Tibial nerve (tissue), 4 donors: Measurements from ENCODE around the gene LRRC40. TPM values are rescaled to one million over a fixed set of nuclear protein-coding genes. Genes with fewer than 3 reads are reported as not detected.

Experiments used
- DNase-seq, 2 donors: peaks; one replicate each; pipeline ENCODE4 v3.0.0-alpha.2; 2019; ENCODE audit warnings: low spot score in 2 of 2
- H3K27ac ChIP-seq, 4 donors: fragments of 200-600 bp; sonication (generic) in 3 of 4; one replicate each; pipeline ENCODE4 v1.5.1; 2017 to 2019; ENCODE audit warnings: mild to moderate bottlenecking in 1 of 4
- H3K27me3 ChIP-seq, 2 donors: fragments of 200-600 bp; sonication (generic) in 1 of 2; one replicate each; pipeline versions ENCODE4 v1.5.1 to v1.6.0; 2017 to 2019
- H3K36me3 ChIP-seq, 3 donors: fragments of 200-600 bp; sonication (generic); one replicate each; pipeline ENCODE4 v1.5.1; 2018 to 2019
- H3K4me1 ChIP-seq, 4 donors: fragments of 200-600 bp; sonication (generic) in 3 of 4; one replicate each; pipeline ENCODE4 v1.5.1; 2017 to 2019
- H3K4me3 ChIP-seq, 4 donors: fragments of 200-600 bp; sonication (generic) in 3 of 4; one replicate each; pipeline ENCODE4 v1.5.1; 2017 to 2019; ENCODE audit warnings: mild to moderate bottlenecking in 1 of 4, moderate library complexity in 1 of 4
- H3K9me3 ChIP-seq, 4 donors: fragments of 200-600 bp; sonication (generic) in 3 of 4; one replicate each; pipeline ENCODE4 v1.5.1; 2017 to 2019
- CTCF ChIP-seq, 5 experiments: fragments of 200-600 bp in 3 of 5; fragments of 450-650 bp in 2 of 5; sonication (generic) in 3 of 5; IDR thresholded peaks; one replicate each; pipeline ENCODE4 v1.5.1; 2016 to 2019; ENCODE audit warnings: antibody characterized with exemption in 5 of 5, mild to moderate bottlenecking in 3 of 5, moderate library complexity in 2 of 5
- EP300 ChIP-seq, 2 donors: sonication (generic); formaldehyde crosslinking; IDR thresholded peaks; one replicate each; pipeline ENCODE4 v1.6.1; 2017; ENCODE audit warnings: antibody characterized with exemption in 2 of 2, mild to moderate bottlenecking in 1 of 2
- POLR2A ChIP-seq, 2 donors: fragments of 450-650 bp; IDR thresholded peaks; one replicate each; pipeline ENCODE4 v1.6.1; 2017; ENCODE audit warnings: antibody characterized with exemption in 2 of 2, mild to moderate bottlenecking in 2 of 2, moderate library complexity in 2 of 2
- WGBS, 2 donors: methylation state at CpG; one replicate each; pipeline ENCODE4 v1.1.5; 2018; 5-methylcytosine and 5-hydroxymethylcytosine counted together
- small RNA-seq: library from RNA; depleted of rRNA; stranded (forward); fragments of <200 nt; gene quantifications from one replicate; pipeline ENCODE3, GENCODE V24; 2016
- total RNA-seq, 4 donors: library from RNA; depleted of rRNA; stranded (reverse); fragments of >200 nt; gene quantifications; one replicate each; pipeline ENCODE4 v1.1.0, GENCODE V29; 2016

Gene LRRC40
- total RNA-seq, 4 donors from 2014 or later: 8.2 to 14.2 (median 10.2) TPM

- H3K9me3 ChIP-seq: no peaks in the 10 kb centered on the region
- H3K36me3 ChIP-seq: no peaks in the 10 kb centered on the region
- DNase-seq: no peak
- TF ChIP-seq POLR2A (IDR thresholded peaks at IDR 0.05) (no peak), CTCF (IDR thresholded peaks at IDR 0.05) (no peak)
- no peaks in the 10 kb centered on the region for H3K27me3 ChIP-seq
- no peaks in the 10 kb centered on the region for H3K4me1 ChIP-seq
- WGBS, 2 donors: 95 to 98% methylated on average over 5 of the region's 5 CpGs
- H3K27ac ChIP-seq: no peak overlapping the region
- no peak overlapping the region for H3K4me3 ChIP-seq
Observed at GRCh38 chr1:70109241-70109640, 96.1 kb downstream of the LRRC40 start.

DNA sequence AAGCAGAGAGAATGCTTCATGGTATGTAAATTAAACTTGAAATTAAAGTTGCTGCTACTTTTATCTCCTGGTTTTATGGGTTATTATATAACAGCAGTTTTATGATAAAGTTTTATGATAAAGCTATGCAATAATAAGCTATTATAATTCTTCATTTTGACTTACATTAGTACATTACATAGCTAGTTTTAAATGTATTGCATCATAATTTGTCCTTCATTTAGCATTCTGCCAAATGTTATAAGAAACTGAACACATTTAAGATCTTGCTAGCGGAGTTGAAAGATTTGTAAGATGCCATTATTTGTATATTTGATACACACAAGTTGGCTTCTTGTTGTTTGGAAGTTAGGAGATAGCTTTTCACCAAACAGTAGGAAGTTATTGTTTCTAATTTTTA lies 101.6 kb downstream of the LRRC40 start:
- WGBS, 2 donors: 57 to 77% methylated on average over 1 of the region's 1 CpG

DNA sequence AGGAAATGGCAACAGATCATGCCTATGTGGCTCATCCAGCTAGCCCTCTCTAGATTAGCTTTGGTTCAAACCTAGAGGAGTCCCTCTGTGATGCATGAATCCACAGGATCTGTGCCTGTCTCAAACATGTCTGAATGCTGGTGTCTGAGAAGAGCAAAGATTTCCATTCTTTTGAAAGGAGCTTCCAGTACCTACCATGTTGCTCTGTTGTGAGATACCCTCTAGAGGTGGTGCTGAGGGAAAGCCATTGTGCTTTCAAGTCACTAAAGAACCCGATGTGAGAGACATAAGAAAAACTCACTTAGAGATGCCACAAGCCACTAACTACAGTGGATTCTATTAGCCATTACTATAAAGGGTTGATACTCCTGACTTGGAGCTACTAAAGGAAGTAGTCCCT lies 103.6 kb downstream of the LRRC40 start:
- Histone ChIP-seq H3K36me3 (no peaks in the 10 kb centered on the region), H3K27ac (no peak overlapping the region), H3K27me3 (no peaks in the 10 kb centered on the region), H3K4me1 (no peaks in the 10 kb centered on the region), H3K4me3 (no peak overlapping the region), H3K9me3 (no peaks in the 10 kb centered on the region)
- no peak for TF ChIP-seq POLR2A (IDR thresholded peaks at IDR 0.05)
- TF ChIP-seq EP300 (IDR thresholded peaks at IDR 0.05): no peak
- TF ChIP-seq CTCF (IDR thresholded peaks at IDR 0.05): no peak
- 27 to 78% methylated on average over 1 of the region's 1 CpG for WGBS, 2 donors
- no peak for DNase-seq

More for the DNA sequence above, 101.6 kb downstream of the LRRC40 start:
- Histone ChIP-seq H3K4me1 (no peaks in the 10 kb centered on the region), H3K36me3 (no peaks in the 10 kb centered on the region), H3K4me3 (no peak overlapping the region), H3K9me3 (no peaks in the 10 kb centered on the region), H3K27ac (no peak overlapping the region), H3K27me3 (no peaks in the 10 kb centered on the region)
- TF ChIP-seq EP300 (IDR thresholded peaks at IDR 0.05): no peak
- TF ChIP-seq POLR2A (IDR thresholded peaks at IDR 0.05): no peak
- TF ChIP-seq CTCF (IDR thresholded peaks at IDR 0.05): no peak
- no peak for DNase-seq

DNA sequence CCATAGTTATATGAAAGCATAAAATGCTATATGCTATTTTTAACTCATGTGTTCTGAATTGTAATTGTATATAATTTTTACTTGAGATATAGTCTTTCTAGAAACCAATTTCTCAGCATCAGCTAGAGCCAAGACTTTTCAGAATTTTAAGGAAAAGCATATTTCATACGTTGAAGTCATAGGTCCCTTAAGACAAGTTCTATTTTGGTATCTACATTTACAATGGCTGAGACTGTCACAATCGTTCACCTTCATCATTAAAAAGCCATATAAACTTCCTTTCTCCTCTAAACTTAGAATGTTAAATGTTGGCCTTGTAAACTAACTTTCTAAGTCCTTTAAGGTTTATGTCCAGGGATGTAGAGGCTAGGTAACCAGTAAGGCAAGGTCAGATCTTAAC lies 104.1 kb downstream of the LRRC40 start:
- Histone ChIP-seq H3K9me3 (no peaks in the 10 kb centered on the region), H3K27ac (no peak overlapping the region), H3K27me3 (no peaks in the 10 kb centered on the region), H3K4me1 (no peaks in the 10 kb centered on the region), H3K4me3 (no peak overlapping the region), H3K36me3 (no peaks in the 10 kb centered on the region)
- no peak for DNase-seq
- TF ChIP-seq CTCF (IDR thresholded peaks at IDR 0.05) (no peak), POLR2A (IDR thresholded peaks at IDR 0.05) (no peak), EP300 (IDR thresholded peaks at IDR 0.05) (no peak)
- 55 to 72% methylated on average over 2 of the region's 2 CpGs for WGBS, 2 donors

Small RNA genes within 50 kb of the gene (small RNA-seq; reads per million reads assigned to genes)
- gene RN7SL242P: not detected

Other genes with a start within 250 kb of the LRRC40 start
- 100 to 1,000 TPM; 179 to 306 (median 204) TPM for gene SRSF11, start 15.8 kb upstream of the LRRC40 start, total RNA-seq
- gene ANKRD13C, start 149.1 kb upstream of the LRRC40 start, total RNA-seq: 10 to 100 TPM; 37.0 to 42.9 (median 38.1) TPM
- gene CTH, start 205.7 kb upstream of the LRRC40 start, total RNA-seq: 10 to 100 TPM in 1 of 4 donors, 1 to 10 TPM in 3; 5.7 to 12.2 (median 9.4) TPM